HEK293 (cell line): ENCODE measurements around the gene KIF4B.

Experiments used
- TRIM28 ChIP-seq: IDR thresholded peaks from 2 replicates; pipeline ENCODE4 v1.6.1; 2011; ENCODE audit warnings: low read length, control low read depth, borderline replicate concordance
- YY2 ChIP-seq: fragments of 450-650 bp; formaldehyde crosslinking; IDR thresholded peaks from 2 replicates; pipeline ENCODE4 v1.5.1; 2016; ENCODE audit warnings: missing biosample characterization, missing genetic modification characterization
- ZNF658 ChIP-seq: fragments of 450-650 bp; formaldehyde crosslinking; IDR thresholded peaks from 2 replicates; pipeline ENCODE4; 2016; ENCODE audit warnings: missing biosample characterization, missing genetic modification characterization
- TF ChIP-seq, protein P1 (sequence below): fragments of 450-650 bp; formaldehyde crosslinking; IDR thresholded peaks from 2 replicates; pipeline ENCODE4 v1.5.1; 2016; ENCODE audit warnings: missing biosample characterization, missing genetic modification characterization
- TF ChIP-seq, protein P2 (sequence below): fragments of 450-650 bp; formaldehyde crosslinking; IDR thresholded peaks from 2 replicates; pipeline ENCODE4 v1.5.1; 2017; ENCODE audit warnings: missing biosample characterization, missing genetic modification characterization

DNA sequence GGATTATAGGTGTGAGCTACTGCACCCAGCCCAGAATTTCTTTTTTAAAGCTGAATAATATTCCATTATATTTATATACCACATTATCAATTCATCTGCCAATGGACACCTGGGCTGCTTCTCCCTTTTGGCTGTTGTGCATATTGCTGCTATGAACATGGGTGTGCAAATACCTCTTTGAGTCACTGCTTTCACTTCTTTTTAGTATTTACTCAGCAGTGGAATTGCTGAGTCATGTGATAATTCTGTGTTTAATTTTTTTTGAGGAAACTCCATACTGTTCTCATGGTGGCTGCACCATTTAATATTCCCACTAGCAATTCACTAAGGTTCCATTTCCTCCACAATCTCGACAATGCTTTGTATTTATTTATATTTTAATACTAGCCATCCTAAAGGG is 36.1 kb upstream of the KIF4B start:
- TF ChIP-seq, protein P1, sequence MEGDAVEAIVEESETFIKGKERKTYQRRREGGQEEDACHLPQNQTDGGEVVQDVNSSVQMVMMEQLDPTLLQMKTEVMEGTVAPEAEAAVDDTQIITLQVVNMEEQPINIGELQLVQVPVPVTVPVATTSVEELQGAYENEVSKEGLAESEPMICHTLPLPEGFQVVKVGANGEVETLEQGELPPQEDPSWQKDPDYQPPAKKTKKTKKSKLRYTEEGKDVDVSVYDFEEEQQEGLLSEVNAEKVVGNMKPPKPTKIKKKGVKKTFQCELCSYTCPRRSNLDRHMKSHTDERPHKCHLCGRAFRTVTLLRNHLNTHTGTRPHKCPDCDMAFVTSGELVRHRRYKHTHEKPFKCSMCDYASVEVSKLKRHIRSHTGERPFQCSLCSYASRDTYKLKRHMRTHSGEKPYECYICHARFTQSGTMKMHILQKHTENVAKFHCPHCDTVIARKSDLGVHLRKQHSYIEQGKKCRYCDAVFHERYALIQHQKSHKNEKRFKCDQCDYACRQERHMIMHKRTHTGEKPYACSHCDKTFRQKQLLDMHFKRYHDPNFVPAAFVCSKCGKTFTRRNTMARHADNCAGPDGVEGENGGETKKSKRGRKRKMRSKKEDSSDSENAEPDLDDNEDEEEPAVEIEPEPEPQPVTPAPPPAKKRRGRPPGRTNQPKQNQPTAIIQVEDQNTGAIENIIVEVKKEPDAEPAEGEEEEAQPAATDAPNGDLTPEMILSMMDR: no peak
- no peak for TF ChIP-seq ZNF658 (tag by site-specific recombination)
- TF ChIP-seq, protein P2, sequence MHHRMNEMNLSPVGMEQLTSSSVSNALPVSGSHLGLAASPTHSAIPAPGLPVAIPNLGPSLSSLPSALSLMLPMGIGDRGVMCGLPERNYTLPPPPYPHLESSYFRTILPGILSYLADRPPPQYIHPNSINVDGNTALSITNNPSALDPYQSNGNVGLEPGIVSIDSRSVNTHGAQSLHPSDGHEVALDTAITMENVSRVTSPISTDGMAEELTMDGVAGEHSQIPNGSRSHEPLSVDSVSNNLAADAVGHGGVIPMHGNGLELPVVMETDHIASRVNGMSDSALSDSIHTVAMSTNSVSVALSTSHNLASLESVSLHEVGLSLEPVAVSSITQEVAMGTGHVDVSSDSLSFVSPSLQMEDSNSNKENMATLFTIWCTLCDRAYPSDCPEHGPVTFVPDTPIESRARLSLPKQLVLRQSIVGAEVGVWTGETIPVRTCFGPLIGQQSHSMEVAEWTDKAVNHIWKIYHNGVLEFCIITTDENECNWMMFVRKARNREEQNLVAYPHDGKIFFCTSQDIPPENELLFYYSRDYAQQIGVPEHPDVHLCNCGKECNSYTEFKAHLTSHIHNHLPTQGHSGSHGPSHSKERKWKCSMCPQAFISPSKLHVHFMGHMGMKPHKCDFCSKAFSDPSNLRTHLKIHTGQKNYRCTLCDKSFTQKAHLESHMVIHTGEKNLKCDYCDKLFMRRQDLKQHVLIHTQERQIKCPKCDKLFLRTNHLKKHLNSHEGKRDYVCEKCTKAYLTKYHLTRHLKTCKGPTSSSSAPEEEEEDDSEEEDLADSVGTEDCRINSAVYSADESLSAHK (tag by site-specific recombination): no peak
- no peak for TF ChIP-seq YY2
- no peak for TF ChIP-seq TRIM28
